ENCODE data around the gene ERMARD.

The ERMARD gene

GRCh38 chr6:169807229-169807628 is 55.8 kb downstream of the ERMARD start:
- DNase-seq = no peak

GRCh38 chr6:169807699-169808607 is 56.5 kb downstream of the ERMARD start:
- in situ Hi-C loops (cut with HindIII; ENCODE audit: low pct_ligation_motif_present, low sequenced_read_pairs) = no loop called here
- H3K27ac ChIP-seq = no peak overlapping the region

More at GRCh38 chr6:169807229-169807628, 55.8 kb downstream of the ERMARD start:
- no peak overlapping the region for H3K4me3 ChIP-seq (ENCODE audit: low read depth, low read length)
- H3K27me3 ChIP-seq (replicated peaks) = peaks cover 2% of the 10 kb centered on the region
- in situ Hi-C loops (cut with HindIII; ENCODE audit: low pct_ligation_motif_present, low sequenced_read_pairs) = no loop called here
- H3K27ac ChIP-seq = no peak overlapping the region
- TF ChIP-seq CTCF (IDR thresholded peaks at IDR 0.05; ENCODE audit: low read depth, low read length, missing control alignments) = no peak
- H3K36me3 ChIP-seq (replicated peaks) = no peaks in the 10 kb centered on the region

GRCh38 chr6:169808608-169808967 is 57.2 kb downstream of the ERMARD start:
- no peak for DNase-seq
- in situ Hi-C loops (cut with HindIII; ENCODE audit: low pct_ligation_motif_present, low sequenced_read_pairs) = no loop called here
- no peak overlapping the region for H3K4me3 ChIP-seq (ENCODE audit: low read depth, low read length)
- peaks cover 2% of the 10 kb centered on the region for H3K27me3 ChIP-seq (replicated peaks)
- H3K36me3 ChIP-seq (replicated peaks) = no peaks in the 10 kb centered on the region
- TF ChIP-seq CTCF (IDR thresholded peaks at IDR 0.05; ENCODE audit: low read depth, low read length, missing control alignments) = no peak
- no peak overlapping the region for H3K27ac ChIP-seq

More at GRCh38 chr6:169807699-169808607, 56.5 kb downstream of the ERMARD start:
- DNase-seq = no peak
- Histone ChIP-seq H3K4me3 (ENCODE audit: low read depth, low read length) (no peak overlapping the region), H3K36me3 (replicated peaks) (no peaks in the 10 kb centered on the region), H3K27me3 (replicated peaks) (peaks cover 2% of the 10 kb centered on the region)
- TF ChIP-seq CTCF (IDR thresholded peaks at IDR 0.05; ENCODE audit: low read depth, low read length, missing control alignments) = no peak

- Histone ChIP-seq H3K36me3 (replicated peaks) (no peaks in the 10 kb centered on the region), H3K27me3 (replicated peaks) (peaks cover 2% of the 10 kb centered on the region), H3K27ac (no peak overlapping the region), H3K4me3 (ENCODE audit: low read depth, low read length) (no peak overlapping the region)
- in situ Hi-C loops (cut with HindIII; ENCODE audit: low pct_ligation_motif_present, low sequenced_read_pairs) = no loop called here
- no peak for TF ChIP-seq CTCF (IDR thresholded peaks at IDR 0.05; ENCODE audit: low read depth, low read length, missing control alignments)
- no peak for DNase-seq
Observed at GRCh38 chr6:169809386-169809785, 58.0 kb downstream of the ERMARD start.

GRCh38 chr6:169810066-169810989 is 58.9 kb downstream of the ERMARD start:
- Histone ChIP-seq H3K36me3 (replicated peaks) (no peaks in the 10 kb centered on the region), H3K4me3 (ENCODE audit: low read depth, low read length) (no peak overlapping the region), H3K27me3 (replicated peaks) (no peaks in the 10 kb centered on the region), H3K27ac (no peak overlapping the region)
- no peak for TF ChIP-seq CTCF (IDR thresholded peaks at IDR 0.05; ENCODE audit: low read depth, low read length, missing control alignments)
- in situ Hi-C loops (cut with HindIII; ENCODE audit: low pct_ligation_motif_present, low sequenced_read_pairs) = no loop called here
- DNase-seq = no peak

Data from brain microvascular endothelial cell (primary cell).